Endothelial cell (in vitro differentiated cells): ENCODE measurements around the gene PRR14L. TPM values are rescaled to one million over a fixed set of nuclear protein-coding genes. Genes with fewer than 3 reads are reported as not detected.

Experiments used
- DNase-seq: peaks from one replicate; pipeline ENCODE4 v3.0.0; 2021; ENCODE audit warnings: low spot score
- H3K27ac Mint-ChIP-seq: one replicate; pipeline ENCODE4 v1.8.0; 2021; ENCODE audit warnings: mixed read lengths, inconsistent platforms; ENCODE audit not compliant: unreplicated experiment
- H3K27me3 Mint-ChIP-seq: one replicate; pipeline ENCODE4 v1.8.0; 2021; ENCODE audit warnings: mild to moderate bottlenecking, moderate library complexity, mixed read lengths, inconsistent platforms; ENCODE audit not compliant: unreplicated experiment
- H3K36me3 Mint-ChIP-seq: one replicate; pipeline ENCODE4 v1.8.0; 2021; ENCODE audit warnings: mild to moderate bottlenecking, low read depth, mixed read lengths, inconsistent platforms; ENCODE audit not compliant: unreplicated experiment
- H3K4me1 Mint-ChIP-seq: one replicate; pipeline ENCODE4 v1.8.0; 2021; ENCODE audit warnings: mild to moderate bottlenecking, mixed read lengths, inconsistent platforms; ENCODE audit not compliant: unreplicated experiment
- H3K4me3 Mint-ChIP-seq: one replicate; pipeline ENCODE4 v1.8.0; 2021; ENCODE audit warnings: mild to moderate bottlenecking, mixed read lengths, inconsistent platforms; ENCODE audit not compliant: unreplicated experiment
- H3K9me3 Mint-ChIP-seq: one replicate; pipeline ENCODE4 v1.8.0; 2021; ENCODE audit warnings: mixed read lengths, inconsistent platforms; ENCODE audit not compliant: unreplicated experiment
- total RNA-seq: library from RNA; stranded (reverse); fragmentation: NEBNext Ultra II Directional; extraction: Animal tissue kit (Norgen Biotek cat#: 25700); gene quantifications from one replicate; pipeline ENCODE4 v1.2.1, GENCODE V29; 2021; ENCODE audit not compliant: unreplicated experiment
- TF ChIP-seq, protein P1 (sequence below): fragments of 200-600 bp; sonication (generic); IDR thresholded peaks from one replicate; pipeline ENCODE4 v1.5.0; 2021; ENCODE audit warnings: antibody characterized with exemption; ENCODE audit not compliant: unreplicated experiment

The PRR14L gene
- total RNA-seq, 1 donor from 2014 or later = 76.9 TPM

DNA sequence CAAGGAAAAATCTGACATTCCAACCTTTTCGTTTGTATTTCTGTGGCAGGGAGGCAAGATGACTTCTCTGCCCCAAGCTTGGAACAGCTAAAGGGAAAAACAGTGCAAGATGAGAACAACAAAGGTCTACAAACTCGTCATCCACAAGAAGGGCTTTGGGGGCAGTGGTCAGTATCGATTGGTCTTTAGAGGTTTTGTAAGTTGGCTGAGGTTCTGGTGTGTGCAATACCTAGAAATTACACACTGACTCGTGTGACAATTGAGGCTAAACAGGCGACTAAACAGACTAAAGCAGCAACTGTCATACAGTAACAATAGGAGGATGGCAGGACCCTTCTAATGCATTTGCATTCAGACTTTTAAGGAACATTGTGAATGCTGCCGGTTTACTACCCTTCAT lies 4.9 kb upstream of the PRR14L start:
- no peaks in the 10 kb centered on the region for H3K9me3 Mint-ChIP-seq
- no peak for DNase-seq
- peak overlapping the region; percentile 93 for H3K4me3 Mint-ChIP-seq
- H3K27ac Mint-ChIP-seq = peak overlapping the region; percentile 76
- peaks cover 8% of the 10 kb centered on the region for H3K36me3 Mint-ChIP-seq
- peaks cover 23% of the 10 kb centered on the region for H3K4me1 Mint-ChIP-seq
- H3K27me3 Mint-ChIP-seq = peaks cover 4% of the 10 kb centered on the region
- TF ChIP-seq, protein P1, sequence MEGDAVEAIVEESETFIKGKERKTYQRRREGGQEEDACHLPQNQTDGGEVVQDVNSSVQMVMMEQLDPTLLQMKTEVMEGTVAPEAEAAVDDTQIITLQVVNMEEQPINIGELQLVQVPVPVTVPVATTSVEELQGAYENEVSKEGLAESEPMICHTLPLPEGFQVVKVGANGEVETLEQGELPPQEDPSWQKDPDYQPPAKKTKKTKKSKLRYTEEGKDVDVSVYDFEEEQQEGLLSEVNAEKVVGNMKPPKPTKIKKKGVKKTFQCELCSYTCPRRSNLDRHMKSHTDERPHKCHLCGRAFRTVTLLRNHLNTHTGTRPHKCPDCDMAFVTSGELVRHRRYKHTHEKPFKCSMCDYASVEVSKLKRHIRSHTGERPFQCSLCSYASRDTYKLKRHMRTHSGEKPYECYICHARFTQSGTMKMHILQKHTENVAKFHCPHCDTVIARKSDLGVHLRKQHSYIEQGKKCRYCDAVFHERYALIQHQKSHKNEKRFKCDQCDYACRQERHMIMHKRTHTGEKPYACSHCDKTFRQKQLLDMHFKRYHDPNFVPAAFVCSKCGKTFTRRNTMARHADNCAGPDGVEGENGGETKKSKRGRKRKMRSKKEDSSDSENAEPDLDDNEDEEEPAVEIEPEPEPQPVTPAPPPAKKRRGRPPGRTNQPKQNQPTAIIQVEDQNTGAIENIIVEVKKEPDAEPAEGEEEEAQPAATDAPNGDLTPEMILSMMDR = no peak

DNA sequence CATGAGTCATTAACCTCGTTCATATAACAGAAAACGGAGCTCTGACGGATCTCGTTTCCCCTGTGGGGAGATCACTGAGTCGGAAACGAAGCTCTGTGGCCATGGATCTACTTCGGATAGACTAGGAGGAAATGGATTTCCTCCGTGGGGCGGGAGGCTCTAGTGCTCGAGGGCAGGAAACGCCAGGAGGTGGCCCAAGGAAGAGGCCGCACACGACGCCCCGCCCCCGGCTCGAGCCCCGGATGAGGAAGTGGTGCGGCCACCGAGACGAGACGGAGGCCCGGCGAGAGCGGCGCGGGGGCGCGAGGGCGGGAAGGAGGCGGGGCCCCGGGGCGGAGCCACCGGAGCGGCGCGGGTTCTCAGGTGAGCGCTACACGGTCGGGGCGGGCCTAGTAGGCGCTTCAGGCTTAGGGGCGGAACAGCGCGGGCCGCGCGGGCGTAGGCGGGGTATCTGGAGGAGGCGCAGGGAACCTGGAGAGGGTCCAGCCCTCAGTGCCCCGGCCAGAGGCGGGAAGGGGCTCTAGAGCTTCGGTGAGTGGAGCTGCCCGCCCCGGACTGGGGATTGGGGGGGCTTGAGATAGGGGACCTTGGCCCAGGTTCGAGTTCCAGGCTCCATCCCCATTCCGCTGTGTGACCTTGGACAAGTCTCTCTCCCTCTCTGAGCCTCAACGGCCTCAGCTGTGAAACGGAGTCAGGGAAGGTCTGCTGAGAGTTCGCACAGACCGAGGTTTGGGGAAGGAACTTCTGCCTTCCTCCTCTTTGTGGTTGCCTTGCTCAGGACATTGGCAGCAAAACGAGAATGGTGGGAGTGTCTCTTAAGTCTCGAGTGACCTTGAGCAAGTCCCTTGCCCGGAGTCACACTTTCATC lies 3.9 kb upstream of the PRR14L start, which contains the start of gene DEPDC5:
TSS of gene DEPDC5 (plus strand) at position 386 of the 868 bp plus-strand sequence. CDS start 903 bp downstream, outside the sequence.
- H3K27ac Mint-ChIP-seq = peak within 1 kb of the TSS; percentile 100
- DNase-seq = peak; percentile 97
- peaks cover 29% of the 10 kb centered on the region for H3K4me1 Mint-ChIP-seq
- no peaks in the 10 kb centered on the region for H3K9me3 Mint-ChIP-seq
- H3K4me3 Mint-ChIP-seq = peak within 1 kb of the TSS; percentile 93
- TF ChIP-seq, protein P1 = no peak
- peaks cover 4% of the 10 kb centered on the region for H3K27me3 Mint-ChIP-seq
- peaks cover 8% of the 10 kb centered on the region for H3K36me3 Mint-ChIP-seq

DNA sequence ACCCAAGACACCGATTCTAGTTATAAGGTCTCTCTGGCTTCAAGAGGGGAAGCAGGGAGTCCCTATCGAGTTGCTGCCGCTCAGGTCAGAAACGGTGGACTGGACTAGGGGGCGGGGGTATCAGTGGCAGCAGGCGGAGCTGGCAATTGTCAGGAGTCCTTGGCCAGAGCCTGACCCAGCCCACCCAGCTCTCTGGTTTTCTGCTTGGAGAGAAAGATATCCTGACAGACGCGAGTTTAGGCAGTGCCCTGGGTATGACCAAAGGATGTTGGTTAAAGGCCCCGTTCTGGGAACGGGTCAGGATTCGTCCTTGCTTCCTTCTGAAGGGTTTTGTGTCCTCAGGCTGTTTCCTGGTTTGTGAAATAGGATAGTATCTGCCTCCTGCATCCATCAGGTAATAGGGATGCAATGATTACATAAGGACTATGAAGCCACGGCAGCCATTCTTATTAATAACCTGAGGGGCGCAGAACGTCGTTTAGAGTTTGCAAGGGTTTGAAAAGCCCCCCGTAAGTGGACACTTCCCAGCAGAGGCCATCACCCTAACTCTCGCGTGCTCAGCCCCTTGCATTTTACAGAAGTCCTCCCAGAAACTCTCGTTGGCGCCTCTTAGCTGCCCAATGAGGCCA lies 3.2 kb upstream of the PRR14L start:
- Mint-ChIP-seq H3K27ac (peak overlapping the region; percentile 100), H3K27me3 (peaks cover 4% of the 10 kb centered on the region), H3K4me1 (peaks cover 34% of the 10 kb centered on the region), H3K36me3 (peaks cover 8% of the 10 kb centered on the region), H3K9me3 (no peaks in the 10 kb centered on the region), H3K4me3 (peak overlapping the region; percentile 93)
- DNase-seq = peak; percentile 76
- TF ChIP-seq, protein P1 = no peak

DNA sequence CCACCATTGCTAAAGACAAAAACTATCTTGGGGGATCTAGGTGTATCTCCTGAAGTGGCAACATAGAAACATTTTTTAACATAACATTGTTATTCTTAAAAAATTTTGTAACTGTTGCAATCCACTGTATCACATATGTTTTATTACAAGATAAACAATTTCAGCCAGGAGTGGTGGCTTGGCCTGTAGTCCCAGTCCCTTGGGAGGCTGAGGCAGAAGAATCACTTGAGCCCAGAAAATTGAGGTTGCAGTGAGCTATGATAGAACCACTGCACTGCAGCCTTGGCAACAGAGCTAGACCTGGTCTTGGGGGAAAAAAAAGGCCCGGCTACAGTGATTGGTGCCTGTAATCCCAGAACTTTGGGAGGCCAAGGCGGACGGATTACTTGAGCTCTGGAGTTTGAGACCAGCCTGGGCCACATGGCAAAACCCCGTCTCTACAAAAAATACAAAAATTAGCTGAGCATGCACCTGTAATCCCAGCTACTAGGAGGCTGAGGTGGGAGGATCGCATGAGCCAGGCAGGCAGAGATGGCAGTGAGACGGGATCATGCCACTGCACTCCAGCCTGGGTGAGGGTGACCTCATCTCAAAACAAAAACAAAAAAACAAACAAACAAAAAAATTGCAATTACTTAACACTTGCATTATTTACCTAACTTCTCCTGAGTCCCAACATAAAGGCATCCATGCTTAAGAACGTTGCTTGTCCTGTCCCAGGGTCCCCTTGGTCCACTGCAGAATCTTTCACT lies 2.3 kb upstream of the PRR14L start:
- TF ChIP-seq, protein P1 = no peak
- Mint-ChIP-seq H3K36me3 (peaks cover 12% of the 10 kb centered on the region), H3K27me3 (peaks cover 4% of the 10 kb centered on the region), H3K4me3 (peak overlapping the region; percentile 93), H3K9me3 (no peaks in the 10 kb centered on the region), H3K27ac (peak overlapping the region; percentile 100), H3K4me1 (peaks cover 41% of the 10 kb centered on the region)
- no peak for DNase-seq
